ENCODE measurements around the gene YWHAH. TPM values are rescaled to one million over a fixed set of nuclear protein-coding genes. Genes with fewer than 3 reads are reported as not detected.

The YWHAH gene
- total RNA-seq, 6 donors from 2014 or later, result 46.1 to 208 (median 164) TPM

DNA sequence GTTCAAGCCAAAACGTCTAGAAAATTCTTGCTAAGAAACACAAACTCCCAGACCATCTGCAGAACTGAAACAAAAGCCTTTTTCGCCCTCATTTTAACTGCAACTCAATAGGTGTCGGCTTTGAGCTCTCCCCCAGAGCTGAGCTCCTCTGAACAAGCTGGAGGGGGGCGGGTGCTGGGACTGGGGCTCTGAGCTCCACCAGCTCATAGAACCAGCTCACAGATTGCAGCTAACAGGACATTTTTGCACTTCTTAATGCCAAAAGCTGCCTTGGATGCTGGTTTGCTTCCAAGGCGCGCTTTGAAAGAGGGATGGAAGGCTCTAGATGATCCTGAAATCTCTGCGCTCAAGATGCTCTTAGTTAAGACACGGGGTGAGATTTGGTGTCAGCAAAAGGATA lies 6.0 kb upstream of the YWHAH start:
- Histone ChIP-seq H3K4me3 (no peak overlapping the region), H3K4me1 (peaks cover under 1 to 6% (median 1%) of the 10 kb centered on the region in 4 donors), H3K9me3 (no peaks in the 10 kb centered on the region), H3K36me3 (no peaks in the 10 kb centered on the region), H3K27ac (no peak overlapping the region), H3K27me3 (no peaks in the 10 kb centered on the region)
- TF ChIP-seq CTCF (IDR thresholded peaks at IDR 0.05) (no peak), EP300 (IDR thresholded peaks at IDR 0.05) (no peak), POLR2AphosphoS5 (IDR thresholded peaks at IDR 0.05) (no peak), POLR2A (IDR thresholded peaks at IDR 0.05) (no peak)
- DNase-seq (no peak), ATAC-seq (ENCODE audit: low FRiP score in 2 of 2) (no peak)
- WGBS, 2 donors, result 71 to 77% methylated on average over 8 of the region's 8 CpGs

GRCh38 chr22:31940506-31940905 lies 3.8 kb upstream of the YWHAH start:
- TF ChIP-seq POLR2AphosphoS5 (IDR thresholded peaks at IDR 0.05) (no peak), CTCF (IDR thresholded peaks at IDR 0.05) (no peak), POLR2A (IDR thresholded peaks at IDR 0.05) (no peak), EP300 (IDR thresholded peaks at IDR 0.05) (no peak)
- no peak overlapping the region for H3K4me3 ChIP-seq
- peaks cover 6 to 16% (median 10%) of the 10 kb centered on the region in 4 donors for H3K4me1 ChIP-seq
- no peak overlapping the region for H3K27ac ChIP-seq
- whole genome bisulfite sequencing, 2 donors, result 92 to 96% methylated on average over 3 to 9 of the region's 9 CpGs
- no peaks in the 10 kb centered on the region for H3K36me3 ChIP-seq
- ATAC-seq (ENCODE audit: low FRiP score in 2 of 2) (no peak), DNase-seq (no peak)
- H3K9me3 ChIP-seq, result no peaks in the 10 kb centered on the region
- no peaks in the 10 kb centered on the region for H3K27me3 ChIP-seq

DNA sequence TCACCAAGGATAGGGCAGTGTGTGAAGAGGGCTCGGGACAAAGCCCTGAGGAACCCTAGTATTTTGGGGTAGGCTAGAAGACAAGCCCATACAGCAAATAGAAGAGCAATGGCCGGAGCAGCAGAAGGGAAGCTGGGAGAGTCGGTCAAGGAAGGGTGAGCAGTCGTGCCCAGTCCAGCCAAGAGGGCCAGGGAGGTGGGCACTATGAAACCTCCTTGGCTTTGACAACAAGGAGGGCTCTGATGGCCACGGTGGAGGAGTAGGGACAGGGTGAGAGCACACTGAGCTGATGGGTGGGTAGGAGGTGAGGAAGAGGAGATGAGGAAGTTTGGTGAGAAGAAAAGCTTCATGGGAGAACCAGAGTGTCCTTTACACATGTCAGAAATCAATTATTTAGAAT lies 2.2 kb upstream of the YWHAH start:
- no peak for ATAC-seq (ENCODE audit: low FRiP score in 2 of 2)
- no peak overlapping the region for H3K27ac ChIP-seq
- H3K36me3 ChIP-seq, result peaks cover 0 to 4% (median 0%) of the 10 kb centered on the region in 4 donors
- no peaks in the 10 kb centered on the region for H3K27me3 ChIP-seq
- H3K9me3 ChIP-seq, result no peaks in the 10 kb centered on the region
- H3K4me1 ChIP-seq, result peaks cover 21 to 28% (median 26%) of the 10 kb centered on the region in 4 donors
- 90 to 93% methylated on average over 5 of the region's 5 CpGs for WGBS, 2 donors
- no peak for TF ChIP-seq POLR2AphosphoS5 (IDR thresholded peaks at IDR 0.05)
- TF ChIP-seq POLR2A (IDR thresholded peaks at IDR 0.05), result no peak
- no peak overlapping the region for H3K4me3 ChIP-seq
- DNase-seq, result no peak

- peak in 1 of 2 donors; percentile 12 for TF ChIP-seq POLR2AphosphoS5 (IDR thresholded peaks at IDR 0.05)
- TF ChIP-seq EP300 (IDR thresholded peaks at IDR 0.05), result no peak
- no peak for TF ChIP-seq CTCF (IDR thresholded peaks at IDR 0.05)
- H3K4me3 ChIP-seq, result peak overlapping the region; percentile 16 to 96 (median 82)
- H3K36me3 ChIP-seq, result peaks cover 0 to 15% (median 2%) of the 10 kb centered on the region in 4 donors
- no peak for ATAC-seq (ENCODE audit: low FRiP score in 2 of 2)
- WGBS, 2 donors, result 41 to 73% methylated on average over 4 to 15 of the region's 15 CpGs
- peak overlapping the region; percentile 95 to 98 (median 98) for H3K27ac ChIP-seq
- no peak for DNase-seq
- H3K27me3 ChIP-seq, result no peaks in the 10 kb centered on the region
- H3K4me1 ChIP-seq, result peaks cover 25 to 40% (median 31%) of the 10 kb centered on the region in 4 donors
- no peaks in the 10 kb centered on the region for H3K9me3 ChIP-seq
These were observed 943 bp upstream of the YWHAH start for GRCh38 chr22:31943206-31943977.

DNA sequence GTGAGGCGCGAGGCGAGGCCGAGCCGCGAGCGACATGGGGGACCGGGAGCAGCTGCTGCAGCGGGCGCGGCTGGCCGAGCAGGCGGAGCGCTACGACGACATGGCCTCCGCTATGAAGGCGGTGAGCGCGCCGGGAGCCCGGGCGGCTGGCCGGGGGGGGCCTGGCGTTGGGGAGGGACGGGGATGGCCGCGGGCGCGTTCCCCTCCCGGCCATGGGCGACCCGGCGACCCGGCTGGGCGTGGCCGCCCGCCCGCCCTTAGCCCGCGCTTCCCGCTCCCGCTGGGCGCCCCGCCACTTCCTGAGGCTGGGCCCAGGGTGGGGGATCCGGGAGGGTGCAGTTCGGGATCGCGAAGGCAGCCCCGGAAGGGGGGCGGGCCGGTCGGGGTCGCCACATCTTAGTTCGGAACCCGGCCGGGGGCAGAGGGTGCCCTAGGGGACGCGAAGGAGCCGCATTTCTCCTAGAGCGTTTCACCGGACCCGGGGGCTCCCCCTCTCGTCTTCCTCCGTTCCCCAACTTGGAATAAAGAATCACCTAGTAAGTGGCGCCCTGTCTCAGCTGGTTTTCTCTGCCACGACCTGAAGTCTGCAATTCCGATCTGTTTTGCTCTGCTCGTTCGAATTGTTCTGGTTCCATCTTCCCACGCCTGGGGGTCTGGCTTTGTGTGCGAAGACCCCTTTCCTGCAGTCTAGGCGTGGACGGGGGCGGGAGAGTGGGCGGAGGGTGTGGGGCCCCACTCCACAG lies 536 bp downstream of the YWHAH start:
- 0 to 1% methylated on average over 15 to 44 of the region's 76 CpGs for WGBS, 2 donors
- DNase-seq (peak; percentile 50 to 60), ATAC-seq (ENCODE audit: low FRiP score in 2 of 2) (peak; percentile 16 to 60)
- peak in 1 of 2 donors; percentile 42 for TF ChIP-seq POLR2AphosphoS5 (IDR thresholded peaks at IDR 0.05)
- peak in 1 of 4 donors; percentile 18 for TF ChIP-seq POLR2A (IDR thresholded peaks at IDR 0.05)
- TF ChIP-seq CTCF (IDR thresholded peaks at IDR 0.05), result peak in 1 of 6 experiments; percentile 2
- TF ChIP-seq EP300 (IDR thresholded peaks at IDR 0.05), result no peak
- Histone ChIP-seq H3K4me1 (peaks cover 25 to 40% (median 32%) of the 10 kb centered on the region in 4 donors), H3K36me3 (peaks cover 0 to 29% (median 4%) of the 10 kb centered on the region in 4 donors), H3K27me3 (no peaks in the 10 kb centered on the region), H3K27ac (peak overlapping the region; percentile 95 to 98 (median 98)), H3K4me3 (peak overlapping the region; percentile 69 to 96 (median 83)), H3K9me3 (no peaks in the 10 kb centered on the region)
